IMR-90 (cell line): ENCODE results near the gene TMED6. TPM values are rescaled to one million over a fixed set of nuclear protein-coding genes. Genes with fewer than 3 reads are reported as not detected.

Experiments
- ATAC-seq: fragments of 200-7000 bp; cut with Tn5 transposase; 2 replicates; pipeline ENCODE4 v1.9.1; 2020; ENCODE audit warnings: low read depth, mild to moderate bottlenecking, moderate library complexity
- BruUV-seq: library from RNA; stranded (reverse); fragments of 400-500 nt; replicated peaks from 2 replicates; lab custom pipeline; 2021; lab: Mats Ljungman, UMichigan
- CTCF ChIA-PET: fragments of 300-600 bp; formaldehyde crosslinking; extraction: SDS; loops from one replicate; lab custom pipeline; 2021; ENCODE audit warnings: antibody characterized with exemption; lab: Yijun Ruan, JAX
- POLR2A ChIA-PET: fragments of 300-600 bp; sonication (Branson Sonifier 250); formaldehyde crosslinking; loops from one replicate; lab custom pipeline; 2022; ENCODE audit warnings: antibody characterized with exemption; ENCODE audit not compliant: unreplicated experiment; lab: Charles Lee
- DNase-seq: peaks from one replicate; pipeline ENCODE4 v3.0.0; 2013
- H2AFZ ChIP-seq: replicated peaks from 2 replicates; pipeline ENCODE3; 2013; ENCODE audit warnings: low read length, mild to moderate bottlenecking; ENCODE audit not compliant: poor library complexity
- H2AK5ac ChIP-seq: 2 replicates; pipeline ENCODE4 v1.6.1; 2013; ENCODE audit warnings: low read depth, low read length, inconsistent platforms
- H2AK9ac ChIP-seq: replicated peaks from 2 replicates; pipeline ENCODE3; 2013; ENCODE audit warnings: mild to moderate bottlenecking, low read depth, low read length, moderate library complexity; ENCODE audit not compliant: poor library complexity
- H2BK120ac ChIP-seq: 2 replicates; pipeline ENCODE4 v1.6.1; 2013; ENCODE audit warnings: low read depth, low read length, inconsistent platforms
- H2BK15ac ChIP-seq: 3 replicates; pipeline ENCODE4 v1.6.1; 2013; ENCODE audit warnings: low read depth, low read length, inconsistent platforms
- H2BK20ac ChIP-seq: 2 replicates; pipeline ENCODE4 v1.6.1; 2013; ENCODE audit warnings: low read depth, mild to moderate bottlenecking, inconsistent platforms, low read length, moderate library complexity
- H2BK5ac ChIP-seq: 2 replicates; pipeline ENCODE4 v1.6.1; 2013; ENCODE audit warnings: mild to moderate bottlenecking, low read depth, low read length, inconsistent platforms; ENCODE audit not compliant: poor library complexity, severe bottlenecking
- H3K14ac ChIP-seq: replicated peaks from 2 replicates; pipeline ENCODE4 v1.6.1; 2013; ENCODE audit warnings: low read depth, low read length, inconsistent platforms
- H3K18ac ChIP-seq: 2 replicates; pipeline ENCODE4 v1.6.1; 2013; ENCODE audit warnings: low read depth, low read length, control low read depth
- H3K23ac ChIP-seq: 2 replicates; pipeline ENCODE4 v1.6.1; 2013; ENCODE audit warnings: low read depth, low read length, inconsistent platforms
- H3K27ac ChIP-seq: 2 replicates; pipeline ENCODE4 v1.5.1; 2013; ENCODE audit warnings: mild to moderate bottlenecking, control low read depth, low read length; ENCODE audit not compliant: insufficient read depth
- H3K27me3 ChIP-seq: 2 replicates; pipeline ENCODE4 v1.6.1; 2013; ENCODE audit warnings: low read length; ENCODE audit not compliant: control insufficient read depth, insufficient read depth
- H3K36me3 ChIP-seq: 2 replicates; pipeline ENCODE4 v1.6.1; 2013; ENCODE audit warnings: low read length, mixed read lengths; ENCODE audit not compliant: control insufficient read depth, insufficient read depth
- H3K4ac ChIP-seq: 2 replicates; pipeline ENCODE4 v1.6.1; 2013; ENCODE audit warnings: low read depth, low read length, inconsistent platforms
- H3K4me1 ChIP-seq: 2 replicates; pipeline ENCODE4 v1.6.1; 2013; ENCODE audit warnings: low read length, mixed read lengths; ENCODE audit not compliant: control insufficient read depth, insufficient read depth
- H3K4me2 ChIP-seq: 2 replicates; pipeline ENCODE4 v1.6.1; 2013; ENCODE audit warnings: low read depth, mild to moderate bottlenecking, control low read depth, low read length, moderate library complexity
- H3K4me3 ChIP-seq: 2 replicates; pipeline ENCODE4 v1.5.1; 2013; ENCODE audit warnings: low read depth, mild to moderate bottlenecking, control low read depth, low read length, moderate library complexity; ENCODE audit not compliant: insufficient read depth
- H3K56ac ChIP-seq: 2 replicates; pipeline ENCODE4 v1.6.1; 2013; ENCODE audit warnings: low read length, inconsistent platforms; ENCODE audit not compliant: insufficient read depth; ENCODE audit errors: extremely low read depth
- H3K79me1 ChIP-seq, 2 experiments: 2 replicates each; pipeline ENCODE4 v1.6.1; 2013; ENCODE audit warnings: low read length in 2 of 2, inconsistent platforms in 1 of 2, low read depth in 1 of 2
- H3K9ac ChIP-seq: 2 replicates; pipeline ENCODE4 v1.6.1; 2013; ENCODE audit warnings: low read depth, low read length, control low read depth
- H3K9me1 ChIP-seq: 2 replicates; pipeline ENCODE4 v1.6.1; 2013; ENCODE audit warnings: low read length, inconsistent platforms; ENCODE audit not compliant: insufficient read depth
- H3K9me3 ChIP-seq: 2 replicates; pipeline ENCODE4 v1.6.1; 2013; ENCODE audit warnings: low read length; ENCODE audit not compliant: control insufficient read depth, insufficient read depth
- H4K20me1 ChIP-seq: 2 replicates; pipeline ENCODE4 v1.6.1; 2013; ENCODE audit warnings: low read length, inconsistent platforms; ENCODE audit not compliant: insufficient read depth
- H4K5ac ChIP-seq: 2 replicates; pipeline ENCODE4 v1.6.1; 2013; ENCODE audit warnings: mild to moderate bottlenecking, low read depth, low read length, control low read depth
- H4K8ac ChIP-seq, 2 experiments: 2 replicates each; pipeline ENCODE4 v1.6.1; 2013; ENCODE audit warnings: low read depth in 2 of 2, low read length in 2 of 2, control low read depth in 1 of 2, inconsistent platforms in 1 of 2
- H4K91ac ChIP-seq: 2 replicates; pipeline ENCODE4 v1.6.1; 2013; ENCODE audit warnings: low read depth, low read length, inconsistent platforms; ENCODE audit not compliant: insufficient read depth
- BHLHE40 ChIP-seq: fragments of 150-350 bp; IDR thresholded peaks from 2 replicates; pipeline ENCODE4 v1.6.1; 2016; ENCODE audit warnings: mild to moderate bottlenecking, low read depth, low read length
- CEBPB ChIP-seq: IDR thresholded peaks from 2 replicates; pipeline ENCODE4 v1.6.1; 2012; ENCODE audit warnings: low read depth, low read length, improper control_type of control experiment
- CHD1 ChIP-seq: IDR thresholded peaks from 2 replicates; pipeline ENCODE4 v1.6.1; 2012; ENCODE audit warnings: low read depth, low read length, improper control_type of control experiment
- ELK1 ChIP-seq: fragments of 150-350 bp; IDR thresholded peaks from 2 replicates; pipeline ENCODE4 v1.6.1; 2016; ENCODE audit warnings: low read depth, mild to moderate bottlenecking, low read length, moderate library complexity, borderline replicate concordance
- FOS ChIP-seq: fragments of 150-350 bp; IDR thresholded peaks from 2 replicates; pipeline ENCODE4 v1.6.1; 2016; ENCODE audit warnings: low read depth, low read length
- MAFK ChIP-seq: IDR thresholded peaks from 2 replicates; pipeline ENCODE4 v1.6.1; 2012; ENCODE audit warnings: low read depth, low read length, improper control_type of control experiment
- MAZ ChIP-seq: IDR thresholded peaks from 2 replicates; pipeline ENCODE4 v1.6.1; 2012; ENCODE audit warnings: low read depth, mild to moderate bottlenecking, low read length, improper control_type of control experiment, moderate library complexity, borderline replicate concordance
- MXI1 ChIP-seq: IDR thresholded peaks from 2 replicates; pipeline ENCODE4 v1.6.1; 2012; ENCODE audit warnings: low read depth, mild to moderate bottlenecking, low read length, moderate library complexity, borderline replicate concordance
- NFE2L2 ChIP-seq: fragments of 150-350 bp; IDR thresholded peaks from 2 replicates; pipeline ENCODE4 v1.6.1; 2016; ENCODE audit warnings: low read depth, mild to moderate bottlenecking, low read length
- POLR2A ChIP-seq: IDR thresholded peaks from 2 replicates; pipeline ENCODE4 v1.6.1; 2012; ENCODE audit warnings: mild to moderate bottlenecking, low read depth, low read length
- RAD21 ChIP-seq: IDR thresholded peaks from 2 replicates; pipeline ENCODE4 v1.6.1; 2012; ENCODE audit warnings: low read length, improper control_type of control experiment
- RCOR1 ChIP-seq: IDR thresholded peaks from 2 replicates; pipeline ENCODE4 v1.6.1; 2012; ENCODE audit warnings: mild to moderate bottlenecking, low read length, improper control_type of control experiment; ENCODE audit not compliant: insufficient replicate concordance
- RFX5 ChIP-seq: IDR thresholded peaks from 2 replicates; pipeline ENCODE4 v1.8.0; 2012; ENCODE audit warnings: low read depth, mild to moderate bottlenecking, low read length, moderate library complexity
- SMC3 ChIP-seq: fragments of 150-350 bp; IDR thresholded peaks from 2 replicates; pipeline ENCODE4 v1.6.1; 2016; ENCODE audit warnings: low read depth, mild to moderate bottlenecking, antibody characterized with exemption, low read length, moderate library complexity
- WGBS, 2 experiments: methylation state at CpG; one replicate each; pipeline versions ENCODE4 v1.1.5 to v1.1.7; 2013; ENCODE audit warnings: missing lambda C conversion rate in 2 of 2; ENCODE audit not compliant: insufficient read length in 1 of 2; ENCODE audit errors: extremely low coverage in 2 of 2; 5-methylcytosine and 5-hydroxymethylcytosine counted together
- dilution Hi-C: fragments of 300-500 bp; cut with HindIII; formaldehyde crosslinking; loops from one replicate; pipeline ENCODE4 v1.14.3; 2018; ENCODE audit warnings: low sequenced_read_pairs; ENCODE audit not compliant: unreplicated experiment
- in situ Hi-C: fragments of 300-500 bp; cut with MboI; formaldehyde crosslinking; loops from 3 replicates; pipeline ENCODE4 v1.14.3; 2019; ENCODE audit warnings: low sequenced_read_pairs, inconsistent platforms, mixed read lengths
- intact Hi-C: fragments of 100-400 bp; cut with micrococcal nuclease; formaldehyde crosslinking; loops from 2 replicates; pipeline ENCODE4 v1.10.0; 2022
- polyA plus RNA-seq, 3 experiments: library from polyadenylated mRNA; depleted of rRNA; stranded (reverse); fragments of >200 nt; gene quantifications; 2 replicates each; pipeline ENCODE4 v1.2.3, GENCODE V29; 2012; ENCODE audit warnings: low replicate concordance in 1 of 3
- total RNA-seq: library from RNA; depleted of rRNA; stranded (reverse); fragments of >200 nt; gene quantifications from 2 replicates; pipeline ENCODE4 v1.2.3, GENCODE V29; 2012
- TF ChIP-seq, protein P1 (sequence below): conservative IDR thresholded peaks from 2 replicates; pipeline ENCODE4 v1.5.1; 2012; ENCODE audit warnings: mild to moderate bottlenecking, low read depth, low read length, improper control_type of control experiment
- TF ChIP-seq, protein P2 (sequence below): fragments of 150-350 bp; IDR thresholded peaks from 2 replicates; pipeline ENCODE4 v1.6.1; 2017; ENCODE audit warnings: mild to moderate bottlenecking, antibody characterized with exemption, low read length, low read depth

The TMED6 gene
- total and polyA plus RNA-seq, 2 of the 4 experiments (the other 2 are of a cell fraction), result 0.10 TPM; not detected in 1

GRCh38 chr16:69318177-69318910, 33.2 kb downstream of the TMED6 start:
- H2BK20ac ChIP-seq, result no peak overlapping the region
- 100% methylated on average over 12 of the region's 30 CpGs; no CpG with 5 or more reads in 1 of the 2 experiments for WGBS, 2 experiments
- H4K91ac ChIP-seq, result no peak overlapping the region
- H3K27ac ChIP-seq, result no peak overlapping the region
- H3K4me3 ChIP-seq, result no peak overlapping the region
- in situ Hi-C loops, result no loop called here
- H2AFZ ChIP-seq, result no peak overlapping the region
- H2AK9ac ChIP-seq, result no peak overlapping the region
- peaks cover 44% of the 10 kb centered on the region for H4K20me1 ChIP-seq
- no peak overlapping the region for H3K14ac ChIP-seq
- H4K5ac ChIP-seq, result no peak overlapping the region
- CTCF ChIA-PET, result no interaction called here
- no peak overlapping the region for H2AK5ac ChIP-seq
- no peaks in the 10 kb centered on the region for H3K4me1 ChIP-seq
- H3K4ac ChIP-seq, result no peak overlapping the region
- DNase-seq (no peak), ATAC-seq (no peak)
- intact Hi-C loops, result no loop called here
- no peak overlapping the region for H3K56ac ChIP-seq
- H3K9ac ChIP-seq, result no peak overlapping the region
- no peaks in the 10 kb centered on the region for H3K27me3 ChIP-seq
- POLR2A ChIA-PET, result no interaction called here
- no peak overlapping the region for H2BK5ac ChIP-seq
- H4K8ac ChIP-seq, result no peak overlapping the region
- H3K18ac ChIP-seq, result no peak overlapping the region
- H3K79me1 ChIP-seq, result peaks cover 37 to 82% of the 10 kb centered on the region in 2 experiments
- no TSS peak for BruUV-seq
- H2BK15ac ChIP-seq, result no peak overlapping the region
- H3K4me2 ChIP-seq, result no peak overlapping the region
- H3K9me3 ChIP-seq, result no peaks in the 10 kb centered on the region
- H3K9me1 ChIP-seq, result peaks cover 3% of the 10 kb centered on the region; the same call in 1 of the 2 replicates
- TF ChIP-seq BHLHE40 (no peak), FOS (no peak), CHD1 (no peak), MAFK (no peak), MAZ (no peak), NFE2L2 (no peak), MXI1 (no peak), RCOR1 (no peak), ELK1 (no peak), SMC3 (no peak), CEBPB (no peak), RAD21 (no peak), RFX5 (no peak), POLR2A (no peak)
- TF ChIP-seq, protein P1, sequence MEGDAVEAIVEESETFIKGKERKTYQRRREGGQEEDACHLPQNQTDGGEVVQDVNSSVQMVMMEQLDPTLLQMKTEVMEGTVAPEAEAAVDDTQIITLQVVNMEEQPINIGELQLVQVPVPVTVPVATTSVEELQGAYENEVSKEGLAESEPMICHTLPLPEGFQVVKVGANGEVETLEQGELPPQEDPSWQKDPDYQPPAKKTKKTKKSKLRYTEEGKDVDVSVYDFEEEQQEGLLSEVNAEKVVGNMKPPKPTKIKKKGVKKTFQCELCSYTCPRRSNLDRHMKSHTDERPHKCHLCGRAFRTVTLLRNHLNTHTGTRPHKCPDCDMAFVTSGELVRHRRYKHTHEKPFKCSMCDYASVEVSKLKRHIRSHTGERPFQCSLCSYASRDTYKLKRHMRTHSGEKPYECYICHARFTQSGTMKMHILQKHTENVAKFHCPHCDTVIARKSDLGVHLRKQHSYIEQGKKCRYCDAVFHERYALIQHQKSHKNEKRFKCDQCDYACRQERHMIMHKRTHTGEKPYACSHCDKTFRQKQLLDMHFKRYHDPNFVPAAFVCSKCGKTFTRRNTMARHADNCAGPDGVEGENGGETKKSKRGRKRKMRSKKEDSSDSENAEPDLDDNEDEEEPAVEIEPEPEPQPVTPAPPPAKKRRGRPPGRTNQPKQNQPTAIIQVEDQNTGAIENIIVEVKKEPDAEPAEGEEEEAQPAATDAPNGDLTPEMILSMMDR, result no peak
- TF ChIP-seq, protein P2, sequence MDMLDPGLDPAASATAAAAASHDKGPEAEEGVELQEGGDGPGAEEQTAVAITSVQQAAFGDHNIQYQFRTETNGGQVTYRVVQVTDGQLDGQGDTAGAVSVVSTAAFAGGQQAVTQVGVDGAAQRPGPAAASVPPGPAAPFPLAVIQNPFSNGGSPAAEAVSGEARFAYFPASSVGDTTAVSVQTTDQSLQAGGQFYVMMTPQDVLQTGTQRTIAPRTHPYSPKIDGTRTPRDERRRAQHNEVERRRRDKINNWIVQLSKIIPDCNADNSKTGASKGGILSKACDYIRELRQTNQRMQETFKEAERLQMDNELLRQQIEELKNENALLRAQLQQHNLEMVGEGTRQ, result no peak
- peaks cover 80% of the 10 kb centered on the region for H3K36me3 ChIP-seq
- no peak overlapping the region for H2BK120ac ChIP-seq
- dilution Hi-C loops, result no loop called here
- H3K23ac ChIP-seq, result no peak overlapping the region
